ENCODE results near the gene OR2J1.

DNA sequence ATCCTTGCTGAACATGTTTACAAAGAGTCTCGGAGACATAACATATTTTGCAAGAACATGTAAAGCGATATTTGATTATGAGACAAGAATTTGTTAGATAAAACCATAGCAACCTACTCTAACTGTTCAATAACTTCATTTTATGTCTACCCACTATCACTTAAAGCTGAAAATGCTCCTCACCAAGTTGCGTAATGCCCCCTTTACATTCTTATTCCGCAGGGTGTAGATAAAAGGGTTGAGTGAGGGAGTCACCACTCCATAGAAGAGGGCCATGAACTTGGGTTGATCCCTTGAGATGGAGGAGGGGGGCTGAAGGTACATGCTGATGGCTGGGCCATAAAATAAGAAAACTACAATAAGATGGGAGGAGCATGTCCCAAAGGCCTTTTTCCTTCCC, 38.4 kb downstream of the OR2J1 start:
- TF ChIP-seq, protein P1, sequence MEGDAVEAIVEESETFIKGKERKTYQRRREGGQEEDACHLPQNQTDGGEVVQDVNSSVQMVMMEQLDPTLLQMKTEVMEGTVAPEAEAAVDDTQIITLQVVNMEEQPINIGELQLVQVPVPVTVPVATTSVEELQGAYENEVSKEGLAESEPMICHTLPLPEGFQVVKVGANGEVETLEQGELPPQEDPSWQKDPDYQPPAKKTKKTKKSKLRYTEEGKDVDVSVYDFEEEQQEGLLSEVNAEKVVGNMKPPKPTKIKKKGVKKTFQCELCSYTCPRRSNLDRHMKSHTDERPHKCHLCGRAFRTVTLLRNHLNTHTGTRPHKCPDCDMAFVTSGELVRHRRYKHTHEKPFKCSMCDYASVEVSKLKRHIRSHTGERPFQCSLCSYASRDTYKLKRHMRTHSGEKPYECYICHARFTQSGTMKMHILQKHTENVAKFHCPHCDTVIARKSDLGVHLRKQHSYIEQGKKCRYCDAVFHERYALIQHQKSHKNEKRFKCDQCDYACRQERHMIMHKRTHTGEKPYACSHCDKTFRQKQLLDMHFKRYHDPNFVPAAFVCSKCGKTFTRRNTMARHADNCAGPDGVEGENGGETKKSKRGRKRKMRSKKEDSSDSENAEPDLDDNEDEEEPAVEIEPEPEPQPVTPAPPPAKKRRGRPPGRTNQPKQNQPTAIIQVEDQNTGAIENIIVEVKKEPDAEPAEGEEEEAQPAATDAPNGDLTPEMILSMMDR (IDR thresholded peaks at IDR 0.05) = no peak
- no peak for TF ChIP-seq ZFX (IDR thresholded peaks at IDR 0.05; ENCODE audit: borderline replicate concordance)

Data from 22Rv1 (cell line).